GM12864 (cell line): ENCODE results near the gene FGF12.

Experiments used
- DNase-seq: peaks from one replicate; pipeline ENCODE4 v3.0.0-alpha.2; 2011; ENCODE audit warnings: low read depth
- H3K4me3 ChIP-seq: 2 replicates; pipeline ENCODE4 v1.5.1; 2011; ENCODE audit warnings: mild to moderate bottlenecking, low read depth, low read length, control low read depth
- CTCF ChIP-seq: IDR thresholded peaks from 2 replicates; pipeline ENCODE4 v1.5.1; 2011; ENCODE audit warnings: low read depth, mild to moderate bottlenecking, moderate library complexity, low read length, control low read depth, inconsistent platforms; ENCODE audit errors: missing control alignments

The FGF12 gene

GRCh38 chr3:192570821-192571791 lies 156.2 kb downstream of the FGF12 start:
- no peak for DNase-seq
- TF ChIP-seq CTCF: no peak
- H3K4me3 ChIP-seq: no peak overlapping the region

DNA sequence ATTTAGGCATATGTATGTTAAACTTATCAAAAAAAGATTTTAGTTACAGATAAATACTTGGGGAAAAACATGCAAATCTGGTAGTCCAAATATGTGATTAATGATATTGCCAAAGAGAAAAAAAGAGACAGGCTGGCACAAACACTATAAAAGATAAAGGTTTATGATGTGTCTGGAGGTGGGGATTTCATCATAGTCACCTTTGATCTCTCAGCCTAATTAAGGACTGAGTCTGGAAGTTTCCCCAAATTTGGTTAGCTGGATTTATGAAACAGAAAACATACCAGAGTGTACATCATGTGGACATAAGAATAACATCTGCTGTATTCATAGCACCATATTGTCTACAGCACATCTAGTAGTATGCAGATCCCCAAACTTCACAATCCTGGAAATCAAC lies 157.0 kb downstream of the FGF12 start:
- H3K4me3 ChIP-seq: no peak overlapping the region
- TF ChIP-seq CTCF: no peak
- no peak for DNase-seq

DNA sequence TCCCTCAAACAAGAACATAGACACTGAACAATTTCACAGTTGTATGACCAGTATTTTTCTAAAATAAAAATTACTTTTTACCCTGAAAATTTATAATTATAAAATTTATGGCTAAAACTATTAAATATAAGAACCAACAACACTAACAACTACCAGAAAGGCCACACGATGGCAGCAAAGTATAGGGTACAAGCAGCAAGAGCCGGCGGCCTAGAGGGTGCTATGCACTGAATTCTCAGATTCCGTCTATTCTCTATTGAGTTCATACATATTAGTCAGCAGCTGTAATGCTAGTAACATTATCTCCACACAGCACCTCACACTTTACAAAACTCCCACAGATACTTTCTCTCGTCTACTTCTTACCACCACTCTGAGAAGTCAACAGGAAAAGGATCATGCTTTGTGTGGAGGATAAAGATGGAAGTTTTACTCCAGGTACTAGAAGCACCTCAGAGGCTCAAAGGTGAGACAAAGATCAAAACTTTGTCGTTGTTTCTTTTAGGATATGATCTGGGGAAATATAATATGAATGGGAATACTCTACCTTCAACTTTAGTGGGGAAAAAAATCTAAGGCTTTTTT lies 160.5 kb downstream of the FGF12 start:
- DNase-seq: peak; percentile 45
- no peak overlapping the region for H3K4me3 ChIP-seq
- peak; percentile 49 for TF ChIP-seq CTCF

DNA sequence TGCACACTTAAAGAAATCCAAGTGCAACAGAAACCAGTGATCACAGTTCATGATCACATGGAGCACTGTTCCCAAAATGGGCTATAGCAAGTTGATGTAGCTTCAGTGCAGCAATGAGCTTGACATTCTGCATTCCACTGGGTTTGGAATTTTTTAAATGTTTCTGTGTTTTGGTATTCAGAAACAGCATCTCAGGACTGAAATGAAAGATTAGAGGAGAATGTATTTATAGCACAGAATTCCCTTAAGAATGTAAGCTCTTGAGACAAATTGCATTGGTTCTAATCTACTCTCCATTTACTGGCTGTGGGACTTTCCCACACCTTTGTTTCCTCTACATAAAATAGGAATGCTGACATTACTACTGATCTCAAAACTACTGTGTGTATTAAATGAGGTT lies 162.7 kb downstream of the FGF12 start:
- TF ChIP-seq CTCF: no peak
- H3K4me3 ChIP-seq: no peak overlapping the region
- DNase-seq: no peak

DNA sequence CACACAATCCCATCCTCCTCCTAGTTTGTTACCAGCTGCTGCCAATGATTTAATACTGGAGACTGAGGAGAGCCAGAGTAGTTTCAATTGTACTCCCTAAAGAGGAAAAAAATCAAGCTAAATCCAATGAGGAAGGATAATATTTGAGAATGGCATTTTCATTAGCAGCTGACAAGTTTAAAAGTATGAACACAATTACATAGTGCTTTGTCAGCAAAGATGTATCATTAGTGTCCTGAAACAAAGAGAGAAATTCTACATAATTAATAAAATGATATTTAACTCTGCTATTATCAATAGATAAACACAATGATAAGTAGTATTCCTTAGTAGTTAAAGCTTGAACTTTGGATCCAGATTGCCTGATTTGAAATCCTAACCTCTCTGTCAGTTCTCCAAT lies 163.9 kb downstream of the FGF12 start:
- no peak for TF ChIP-seq CTCF
- no peak overlapping the region for H3K4me3 ChIP-seq
- no peak for DNase-seq

GRCh38 chr3:192553707-192554106 lies 173.6 kb downstream of the FGF12 start:
- TF ChIP-seq CTCF: no peak
- no peak for DNase-seq
- no peak overlapping the region for H3K4me3 ChIP-seq
